Fibroblast of pulmonary artery (primary cell): Measurements from ENCODE around the gene DPYD.

Source experiments
- DNase-seq: peaks from one replicate; pipeline ENCODE4 v3.0.0-alpha.2; 2010; ENCODE audit warnings: low read depth
- H3K4me3 ChIP-seq: replicated peaks from 2 replicates; pipeline ENCODE4 v1.5.1; 2011; ENCODE audit warnings: low read depth, mild to moderate bottlenecking, control low read depth, low read length, moderate library complexity
- TF ChIP-seq, protein P1 (sequence below): IDR thresholded peaks from 2 replicates; pipeline ENCODE4 v1.5.1; 2011; ENCODE audit warnings: mild to moderate bottlenecking, control low read depth, low read length, inconsistent platforms; ENCODE audit errors: missing control alignments

DPYD gene

GRCh38 chr1:97366984-97367383 lies 553.9 kb downstream of the DPYD start:
- no peak for DNase-seq
- H3K4me3 ChIP-seq: no peak overlapping the region
- TF ChIP-seq, protein P1, sequence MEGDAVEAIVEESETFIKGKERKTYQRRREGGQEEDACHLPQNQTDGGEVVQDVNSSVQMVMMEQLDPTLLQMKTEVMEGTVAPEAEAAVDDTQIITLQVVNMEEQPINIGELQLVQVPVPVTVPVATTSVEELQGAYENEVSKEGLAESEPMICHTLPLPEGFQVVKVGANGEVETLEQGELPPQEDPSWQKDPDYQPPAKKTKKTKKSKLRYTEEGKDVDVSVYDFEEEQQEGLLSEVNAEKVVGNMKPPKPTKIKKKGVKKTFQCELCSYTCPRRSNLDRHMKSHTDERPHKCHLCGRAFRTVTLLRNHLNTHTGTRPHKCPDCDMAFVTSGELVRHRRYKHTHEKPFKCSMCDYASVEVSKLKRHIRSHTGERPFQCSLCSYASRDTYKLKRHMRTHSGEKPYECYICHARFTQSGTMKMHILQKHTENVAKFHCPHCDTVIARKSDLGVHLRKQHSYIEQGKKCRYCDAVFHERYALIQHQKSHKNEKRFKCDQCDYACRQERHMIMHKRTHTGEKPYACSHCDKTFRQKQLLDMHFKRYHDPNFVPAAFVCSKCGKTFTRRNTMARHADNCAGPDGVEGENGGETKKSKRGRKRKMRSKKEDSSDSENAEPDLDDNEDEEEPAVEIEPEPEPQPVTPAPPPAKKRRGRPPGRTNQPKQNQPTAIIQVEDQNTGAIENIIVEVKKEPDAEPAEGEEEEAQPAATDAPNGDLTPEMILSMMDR: no peak

DNA sequence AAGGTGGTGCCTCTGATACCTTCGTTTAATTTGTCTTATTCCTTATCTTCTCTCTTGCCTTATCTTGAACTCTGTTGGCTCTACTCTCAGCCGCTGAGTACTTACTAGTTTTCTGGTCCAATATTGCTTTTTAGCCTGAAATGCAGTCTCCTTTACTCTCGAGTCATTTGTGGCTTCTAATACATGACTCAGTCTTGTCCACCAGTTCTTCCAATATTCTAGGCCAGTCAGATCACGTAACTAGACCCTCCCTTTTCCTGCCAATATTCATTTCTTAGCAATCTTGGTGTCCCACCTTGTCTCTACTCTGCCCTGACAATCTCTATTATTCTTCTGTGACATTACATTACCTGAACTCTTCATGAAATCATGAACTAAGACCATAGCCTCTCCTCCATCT lies 555.8 kb downstream of the DPYD start:
- TF ChIP-seq, protein P1: no peak

DNA sequence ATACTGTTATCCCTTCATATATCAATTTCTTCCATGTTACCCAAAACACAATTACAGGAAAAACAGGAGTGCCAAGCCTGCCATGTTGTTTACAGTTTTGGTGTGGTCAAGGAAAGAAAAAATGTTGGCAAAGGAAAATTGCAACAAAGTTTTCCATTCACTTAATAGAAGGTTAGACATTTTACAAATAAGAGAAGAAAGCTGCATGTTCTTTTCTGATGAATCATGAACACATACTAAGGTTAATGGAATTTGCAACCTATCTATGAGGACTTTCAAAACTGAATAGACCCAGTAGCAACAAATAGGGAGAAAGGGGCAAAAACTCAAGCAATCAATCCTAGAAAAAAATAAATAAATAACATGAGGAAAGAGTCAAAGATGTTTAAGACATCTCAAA lies 556.7 kb downstream of the DPYD start:
- DNase-seq: peak; percentile 58
- TF ChIP-seq, protein P1: no peak
- H3K4me3 ChIP-seq: no peak overlapping the region

More for the DNA sequence above, 555.8 kb downstream of the DPYD start:
- no peak overlapping the region for H3K4me3 ChIP-seq
- no peak for DNase-seq

- H3K4me3 ChIP-seq: no peak overlapping the region
- DNase-seq: no peak
- TF ChIP-seq, protein P1: no peak
These were observed 564.5 kb downstream of the DPYD start for GRCh38 chr1:97356309-97356708.

- TF ChIP-seq, protein P1: no peak
- no peak for DNase-seq
- no peak overlapping the region for H3K4me3 ChIP-seq
These were observed 567.9 kb downstream of the DPYD start for GRCh38 chr1:97352936-97353382.

DNA sequence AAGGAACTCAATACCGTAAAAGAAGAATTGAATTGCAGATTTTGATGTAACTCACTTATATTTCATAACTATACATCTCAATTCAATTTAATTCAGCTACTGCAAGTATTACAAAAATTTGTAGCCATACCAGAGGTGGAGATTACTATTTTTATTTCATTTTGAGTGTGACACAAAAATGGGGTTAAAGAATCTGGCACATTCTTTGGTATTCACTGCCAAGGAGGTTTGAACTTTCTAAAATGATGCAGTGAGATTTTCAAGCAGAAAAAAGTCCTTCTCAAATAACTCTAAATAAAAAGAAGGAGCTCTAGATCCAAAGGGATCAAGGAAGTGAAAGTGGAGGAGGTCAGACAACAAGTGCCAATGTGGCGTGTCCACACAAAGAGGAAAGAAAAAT lies 569.0 kb downstream of the DPYD start:
- TF ChIP-seq, protein P1: no peak
- DNase-seq: no peak
- no peak overlapping the region for H3K4me3 ChIP-seq

- no peak overlapping the region for H3K4me3 ChIP-seq
- no peak for DNase-seq
- TF ChIP-seq, protein P1: no peak
These were observed 570.2 kb downstream of the DPYD start for GRCh38 chr1:97350662-97351061.
